LNCaP clone FGC (cell line): ENCODE results near the gene COBLL1.

ENCODE experiments used
- DNase-seq: peaks from one replicate; pipeline ENCODE4 v3.0.0-alpha.2; 2011; ENCODE audit warnings: low read depth
- H3K4me3 ChIP-seq: 2 replicates; pipeline ENCODE4 v1.5.1; 2011; ENCODE audit warnings: mild to moderate bottlenecking, low read depth, low read length, control low read depth
- TF ChIP-seq, protein P1 (sequence below): IDR thresholded peaks from 2 replicates; pipeline ENCODE4 v1.5.1; 2012; ENCODE audit warnings: mild to moderate bottlenecking; ENCODE audit not compliant: control insufficient read depth, insufficient read depth; ENCODE audit errors: extremely low read depth

The COBLL1 gene

GRCh38 chr2:164850235-164850634 lies 8.6 kb upstream of the COBLL1 start:
- DNase-seq: no peak
- TF ChIP-seq, protein P1, sequence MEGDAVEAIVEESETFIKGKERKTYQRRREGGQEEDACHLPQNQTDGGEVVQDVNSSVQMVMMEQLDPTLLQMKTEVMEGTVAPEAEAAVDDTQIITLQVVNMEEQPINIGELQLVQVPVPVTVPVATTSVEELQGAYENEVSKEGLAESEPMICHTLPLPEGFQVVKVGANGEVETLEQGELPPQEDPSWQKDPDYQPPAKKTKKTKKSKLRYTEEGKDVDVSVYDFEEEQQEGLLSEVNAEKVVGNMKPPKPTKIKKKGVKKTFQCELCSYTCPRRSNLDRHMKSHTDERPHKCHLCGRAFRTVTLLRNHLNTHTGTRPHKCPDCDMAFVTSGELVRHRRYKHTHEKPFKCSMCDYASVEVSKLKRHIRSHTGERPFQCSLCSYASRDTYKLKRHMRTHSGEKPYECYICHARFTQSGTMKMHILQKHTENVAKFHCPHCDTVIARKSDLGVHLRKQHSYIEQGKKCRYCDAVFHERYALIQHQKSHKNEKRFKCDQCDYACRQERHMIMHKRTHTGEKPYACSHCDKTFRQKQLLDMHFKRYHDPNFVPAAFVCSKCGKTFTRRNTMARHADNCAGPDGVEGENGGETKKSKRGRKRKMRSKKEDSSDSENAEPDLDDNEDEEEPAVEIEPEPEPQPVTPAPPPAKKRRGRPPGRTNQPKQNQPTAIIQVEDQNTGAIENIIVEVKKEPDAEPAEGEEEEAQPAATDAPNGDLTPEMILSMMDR: no peak
- H3K4me3 ChIP-seq: peak overlapping the region; percentile 21; the same call in 1 of the 2 replicates

DNA sequence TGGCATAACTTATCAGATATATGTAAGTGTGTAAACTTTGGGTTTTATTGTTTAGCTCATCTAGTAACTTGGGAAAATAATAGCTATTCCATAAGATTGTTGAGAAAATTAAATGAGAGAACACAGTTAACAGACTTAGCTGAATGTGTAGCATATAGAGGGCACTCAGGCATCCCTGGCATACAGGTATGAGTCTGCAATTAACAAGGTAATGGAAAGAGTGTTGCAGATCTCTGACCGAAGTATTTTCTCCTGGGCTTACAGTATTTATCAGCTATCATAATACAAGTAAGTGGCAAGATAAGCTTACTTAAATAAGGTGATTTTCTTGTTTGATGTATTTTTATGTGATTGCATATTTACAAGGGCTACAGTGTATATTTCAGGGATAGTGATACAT lies 7.9 kb upstream of the COBLL1 start:
- no peak overlapping the region for H3K4me3 ChIP-seq
- TF ChIP-seq, protein P1: no peak
- DNase-seq: no peak

DNA sequence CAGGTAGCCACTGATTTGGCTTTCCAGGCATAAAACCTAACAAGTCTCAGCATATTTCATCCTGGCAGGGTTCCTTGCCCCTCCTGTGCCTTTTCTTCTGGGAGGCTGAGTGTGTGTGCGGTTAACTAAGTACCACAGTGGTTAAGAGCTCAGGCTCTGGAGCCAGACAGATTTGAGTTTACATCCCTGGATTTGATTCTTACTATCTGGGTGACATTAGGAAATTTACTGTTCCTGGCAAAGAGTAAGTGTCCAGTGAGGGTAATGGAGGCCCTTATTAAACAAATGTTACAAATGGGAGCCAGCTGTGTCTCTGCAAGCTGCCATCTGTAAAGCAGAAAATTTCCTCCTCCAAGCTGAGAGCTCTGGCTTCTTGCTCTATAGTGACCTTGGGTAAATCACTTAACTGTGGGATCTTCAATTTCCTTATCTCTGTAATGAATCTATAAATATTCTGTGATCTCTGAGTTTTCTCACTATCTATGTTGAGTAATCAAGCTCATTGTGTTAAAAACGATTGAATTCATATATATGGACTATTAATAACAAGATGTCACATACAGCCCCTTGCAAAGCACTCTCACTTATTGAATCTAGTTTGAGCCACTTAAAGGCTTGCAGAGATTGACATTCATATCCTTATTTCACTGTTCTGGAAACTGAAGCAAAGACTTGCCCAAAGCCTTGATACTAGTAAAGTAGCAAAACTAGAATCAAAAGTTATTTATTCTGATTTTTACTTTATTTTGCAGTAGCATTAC lies 6.5 kb upstream of the COBLL1 start:
- TF ChIP-seq, protein P1: no peak
- H3K4me3 ChIP-seq: no peak overlapping the region
- DNase-seq: no peak

GRCh38 chr2:164847291-164847690 lies 5.7 kb upstream of the COBLL1 start:
- TF ChIP-seq, protein P1: no peak
- H3K4me3 ChIP-seq: no peak overlapping the region
- DNase-seq: no peak

- TF ChIP-seq, protein P1: no peak
- DNase-seq: no peak
- no peak overlapping the region for H3K4me3 ChIP-seq
Measured at GRCh38 chr2:164846276-164846675, 4.7 kb upstream of the COBLL1 start.

DNA sequence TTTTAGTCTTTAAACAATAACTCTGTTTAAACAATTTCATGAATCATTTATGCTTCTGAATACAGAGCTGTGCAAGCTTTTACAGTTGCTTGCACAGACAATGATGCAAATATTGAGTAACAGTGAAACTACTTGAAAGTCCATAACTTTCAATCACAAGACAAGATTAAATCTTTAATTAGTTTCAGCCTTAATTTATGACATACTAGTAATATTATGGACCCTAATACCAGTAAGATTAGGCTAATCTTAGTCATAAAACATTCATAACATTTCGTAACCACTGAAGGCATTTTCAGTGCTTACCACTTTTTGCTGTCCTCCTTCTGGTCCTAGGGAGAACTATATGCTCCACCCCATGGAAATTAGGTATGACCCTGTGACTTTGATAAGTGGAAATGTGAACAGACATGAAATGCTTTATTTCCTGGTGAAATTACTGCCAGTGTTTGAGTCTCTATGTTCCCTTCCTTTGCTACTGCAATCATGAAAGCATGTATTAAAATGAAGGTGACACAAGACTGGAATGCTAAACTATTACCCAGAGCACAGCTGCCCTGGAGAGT lies 1.8 kb upstream of the COBLL1 start:
- DNase-seq: no peak
- TF ChIP-seq, protein P1: no peak
- no peak overlapping the region for H3K4me3 ChIP-seq

DNA sequence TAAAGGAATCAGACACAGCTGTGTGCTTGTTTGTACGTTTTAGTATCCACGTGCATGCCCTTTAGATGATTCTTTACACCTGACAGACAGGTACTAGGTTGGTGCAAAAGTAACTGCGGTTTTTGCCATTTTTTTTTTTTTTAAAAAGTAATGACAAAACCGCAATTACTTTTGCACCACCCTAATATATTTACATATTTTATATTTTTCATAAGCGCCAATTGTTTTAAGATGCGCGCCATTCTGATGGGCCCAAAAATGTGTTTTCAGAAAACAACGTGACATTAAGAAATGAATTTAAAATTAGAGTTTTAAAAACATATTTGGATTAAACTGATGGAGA lies 972 bp upstream of the COBLL1 start:
- TF ChIP-seq, protein P1: no peak
- H3K4me3 ChIP-seq: peak overlapping the region; percentile 83
- DNase-seq: no peak
